DOHH2 (cell line): Measurements from ENCODE around the gene PITX2.

Source experiments
- EZH2phosphoT487 ChIP-seq: fragments of 200-600 bp; sonication (generic); IDR thresholded peaks from 2 replicates; pipeline ENCODE4 v1.6.1; 2017; ENCODE audit warnings: borderline replicate concordance, mild to moderate bottlenecking, antibody characterized with exemption, low read length, moderate library complexity, mixed read lengths
- TF ChIP-seq, protein P1 (sequence below): fragments of 200-600 bp; sonication (generic); IDR thresholded peaks from one replicate; pipeline ENCODE4 v1.5.1; 2014; ENCODE audit warnings: antibody characterized with exemption, mild to moderate bottlenecking, low read depth, low read length; ENCODE audit not compliant: poor library complexity, severe bottlenecking

DNA sequence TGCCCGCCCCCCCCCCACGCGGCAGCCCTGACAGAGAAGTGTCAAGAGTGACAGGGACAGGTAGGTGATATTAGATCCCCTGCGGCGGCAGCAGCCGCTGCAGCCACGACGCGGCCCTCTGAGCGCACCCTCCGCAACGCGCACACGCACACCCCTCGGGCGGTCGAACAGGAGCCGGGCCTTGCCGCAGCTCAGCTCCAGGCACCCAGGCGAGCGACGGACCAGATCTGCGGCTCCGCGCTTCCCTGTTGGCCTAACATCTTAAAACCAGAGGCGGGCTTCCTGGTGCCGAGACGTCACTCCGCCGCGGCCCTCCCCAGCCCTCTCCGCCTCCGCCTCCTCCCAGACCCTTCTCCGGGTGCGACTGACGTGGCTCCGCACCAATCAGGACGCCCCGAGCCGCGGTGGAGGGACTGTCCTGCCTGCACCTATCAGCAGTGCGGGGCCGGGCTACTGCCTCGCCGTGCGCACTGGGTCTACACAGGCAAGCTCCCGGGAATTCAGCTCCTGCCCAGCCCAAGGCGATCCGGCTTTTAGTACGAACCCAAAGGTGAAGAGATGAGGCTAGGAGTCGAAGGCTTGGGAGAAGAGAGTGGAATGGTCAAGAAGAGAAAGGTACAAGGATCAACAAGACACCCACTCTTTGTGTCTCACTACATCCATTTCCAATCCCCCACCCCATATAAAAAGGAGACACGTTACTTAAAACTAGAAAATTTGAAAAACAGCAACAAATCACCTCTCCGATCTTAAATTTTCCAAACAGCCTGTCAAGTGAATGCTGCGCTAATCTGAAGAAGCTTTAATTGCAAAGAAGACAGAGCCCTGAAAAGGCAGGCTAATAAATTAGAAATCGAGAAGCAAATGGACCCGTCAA, at the start of gene PITX2:
- TF ChIP-seq, protein P1, sequence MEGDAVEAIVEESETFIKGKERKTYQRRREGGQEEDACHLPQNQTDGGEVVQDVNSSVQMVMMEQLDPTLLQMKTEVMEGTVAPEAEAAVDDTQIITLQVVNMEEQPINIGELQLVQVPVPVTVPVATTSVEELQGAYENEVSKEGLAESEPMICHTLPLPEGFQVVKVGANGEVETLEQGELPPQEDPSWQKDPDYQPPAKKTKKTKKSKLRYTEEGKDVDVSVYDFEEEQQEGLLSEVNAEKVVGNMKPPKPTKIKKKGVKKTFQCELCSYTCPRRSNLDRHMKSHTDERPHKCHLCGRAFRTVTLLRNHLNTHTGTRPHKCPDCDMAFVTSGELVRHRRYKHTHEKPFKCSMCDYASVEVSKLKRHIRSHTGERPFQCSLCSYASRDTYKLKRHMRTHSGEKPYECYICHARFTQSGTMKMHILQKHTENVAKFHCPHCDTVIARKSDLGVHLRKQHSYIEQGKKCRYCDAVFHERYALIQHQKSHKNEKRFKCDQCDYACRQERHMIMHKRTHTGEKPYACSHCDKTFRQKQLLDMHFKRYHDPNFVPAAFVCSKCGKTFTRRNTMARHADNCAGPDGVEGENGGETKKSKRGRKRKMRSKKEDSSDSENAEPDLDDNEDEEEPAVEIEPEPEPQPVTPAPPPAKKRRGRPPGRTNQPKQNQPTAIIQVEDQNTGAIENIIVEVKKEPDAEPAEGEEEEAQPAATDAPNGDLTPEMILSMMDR = no peak
- no peak for TF ChIP-seq EZH2phosphoT487
